Measurements from ENCODE around the gene PTPRK.

The PTPRK gene

GRCh38 chr6:128403618-128404444 is 116.6 kb downstream of the PTPRK start:
- Histone ChIP-seq H4K8ac (ENCODE audit: low read depth, low read length) (no peak overlapping the region), H2BK5ac (ENCODE audit: low read length) (no peak overlapping the region), H3K36me3 (replicated peaks in 1 of 2; ENCODE audit: control insufficient read depth in 2 of 2, insufficient read depth in 2 of 2, low read length in 2 of 2) (no peaks in the 10 kb centered on the region), H2BK12ac (ENCODE audit: low read length) (no peak overlapping the region), H3K23ac (ENCODE audit: low read depth, low read length, poor library complexity) (no peak overlapping the region), H3K4ac (ENCODE audit: low read length) (no peak overlapping the region), H3K4me1 (ENCODE audit: control insufficient read depth in 2 of 2, insufficient read depth in 1 of 2, low read depth in 1 of 2, low read length in 2 of 2) (peaks cover 2 to 3% of the 10 kb centered on the region in 2 donors), H3K27ac (replicated peaks; ENCODE audit: low read length) (no peak overlapping the region), H2AFZ (ENCODE audit: low read length) (no peak overlapping the region), H3K4me2 (ENCODE audit: insufficient read depth, low read length, poor library complexity, severe bottlenecking) (no peak overlapping the region), H3K14ac (ENCODE audit: low read length) (no peak overlapping the region), H2BK120ac (ENCODE audit: low read depth, low read length) (no peak overlapping the region), H3K79me1 (ENCODE audit: low read depth, low read length) (no peaks in the 10 kb centered on the region), H3K9ac (ENCODE audit: low read depth, low read length, poor library complexity) (no peak overlapping the region), H2BK15ac (ENCODE audit: low read length) (no peak overlapping the region), H3K18ac (ENCODE audit: low read length) (no peak overlapping the region), H3K27me3 (ENCODE audit: control insufficient read depth in 3 of 3, insufficient read depth in 3 of 3, low read depth in 1 of 3, low read length in 3 of 3) (no peaks in the 10 kb centered on the region), H3K4me3 (ENCODE audit: low read length in 2 of 2) (no peak overlapping the region), H2AK5ac (ENCODE audit: low read depth, low read length) (no peak overlapping the region), H3K9me3 (replicated peaks in 1 of 2; ENCODE audit: control insufficient read depth in 2 of 2, insufficient read depth in 1 of 2, low read depth in 1 of 2, low read length in 2 of 2) (no peaks in the 10 kb centered on the region), H4K91ac (ENCODE audit: low read depth, low read length, poor library complexity) (no peak overlapping the region)
- DNase-seq (ENCODE audit: low spot score) = no peak
- WGBS, 2 donors (ENCODE audit: extremely low coverage in 2 of 2, insufficient read length in 2 of 2, insufficient replicate concordance in 1 of 2) = no CpG with 5 or more reads among the region's 4 CpGs

- Histone ChIP-seq H2BK12ac (ENCODE audit: low read length) (no peak overlapping the region), H4K91ac (ENCODE audit: low read depth, low read length, poor library complexity) (no peak overlapping the region), H3K27me3 (ENCODE audit: control insufficient read depth in 3 of 3, insufficient read depth in 3 of 3, low read depth in 1 of 3, low read length in 3 of 3) (no peaks in the 10 kb centered on the region), H2BK120ac (ENCODE audit: low read depth, low read length) (no peak overlapping the region), H3K23ac (ENCODE audit: low read depth, low read length, poor library complexity) (no peak overlapping the region), H3K4ac (ENCODE audit: low read length) (no peak overlapping the region), H3K4me2 (ENCODE audit: insufficient read depth, low read length, poor library complexity, severe bottlenecking) (no peak overlapping the region), H3K18ac (ENCODE audit: low read length) (no peak overlapping the region), H3K9me3 (replicated peaks in 1 of 2; ENCODE audit: control insufficient read depth in 2 of 2, insufficient read depth in 1 of 2, low read depth in 1 of 2, low read length in 2 of 2) (no peaks in the 10 kb centered on the region), H3K79me1 (ENCODE audit: low read depth, low read length) (no peaks in the 10 kb centered on the region), H2BK5ac (ENCODE audit: low read length) (no peak overlapping the region), H2BK15ac (ENCODE audit: low read length) (no peak overlapping the region), H4K8ac (ENCODE audit: low read depth, low read length) (no peak overlapping the region), H3K14ac (ENCODE audit: low read length) (no peak overlapping the region), H3K36me3 (replicated peaks in 1 of 2; ENCODE audit: control insufficient read depth in 2 of 2, insufficient read depth in 2 of 2, low read length in 2 of 2) (peaks cover 0 to 6% of the 10 kb centered on the region in 2 donors), H3K4me1 (ENCODE audit: control insufficient read depth in 2 of 2, insufficient read depth in 1 of 2, low read depth in 1 of 2, low read length in 2 of 2) (no peaks in the 10 kb centered on the region), H3K4me3 (ENCODE audit: low read length in 2 of 2) (no peak overlapping the region), H2AFZ (ENCODE audit: low read length) (no peak overlapping the region), H3K27ac (replicated peaks; ENCODE audit: low read length) (no peak overlapping the region), H3K9ac (ENCODE audit: low read depth, low read length, poor library complexity) (no peak overlapping the region), H2AK5ac (ENCODE audit: low read depth, low read length) (no peak overlapping the region)
- no peak for DNase-seq (ENCODE audit: low spot score)
- no CpG with 5 or more reads among the region's 4 CpGs for WGBS, 2 donors (ENCODE audit: extremely low coverage in 2 of 2, insufficient read length in 2 of 2, insufficient replicate concordance in 1 of 2)
These were observed 119.5 kb downstream of the PTPRK start for GRCh38 chr6:128400875-128401274.

- Histone ChIP-seq H3K23ac (ENCODE audit: low read depth, low read length, poor library complexity) (no peak overlapping the region), H3K9me3 (replicated peaks in 1 of 2; ENCODE audit: control insufficient read depth in 2 of 2, insufficient read depth in 1 of 2, low read depth in 1 of 2, low read length in 2 of 2) (no peaks in the 10 kb centered on the region), H2BK120ac (ENCODE audit: low read depth, low read length) (no peak overlapping the region), H2BK12ac (ENCODE audit: low read length) (no peak overlapping the region), H3K9ac (ENCODE audit: low read depth, low read length, poor library complexity) (no peak overlapping the region), H3K36me3 (replicated peaks in 1 of 2; ENCODE audit: control insufficient read depth in 2 of 2, insufficient read depth in 2 of 2, low read length in 2 of 2) (peaks cover 0 to 11% of the 10 kb centered on the region in 2 donors), H4K91ac (ENCODE audit: low read depth, low read length, poor library complexity) (no peak overlapping the region), H2BK15ac (ENCODE audit: low read length) (no peak overlapping the region), H2AFZ (ENCODE audit: low read length) (no peak overlapping the region), H3K4me1 (ENCODE audit: control insufficient read depth in 2 of 2, insufficient read depth in 1 of 2, low read depth in 1 of 2, low read length in 2 of 2) (no peaks in the 10 kb centered on the region), H3K79me1 (ENCODE audit: low read depth, low read length) (no peaks in the 10 kb centered on the region), H3K14ac (ENCODE audit: low read length) (no peak overlapping the region), H4K8ac (ENCODE audit: low read depth, low read length) (no peak overlapping the region), H2BK5ac (ENCODE audit: low read length) (no peak overlapping the region), H2AK5ac (ENCODE audit: low read depth, low read length) (no peak overlapping the region), H3K27me3 (ENCODE audit: control insufficient read depth in 3 of 3, insufficient read depth in 3 of 3, low read depth in 1 of 3, low read length in 3 of 3) (no peaks in the 10 kb centered on the region), H3K4me2 (ENCODE audit: insufficient read depth, low read length, poor library complexity, severe bottlenecking) (no peak overlapping the region), H3K18ac (ENCODE audit: low read length) (no peak overlapping the region), H3K4ac (ENCODE audit: low read length) (no peak overlapping the region), H3K4me3 (ENCODE audit: low read length in 2 of 2) (no peak overlapping the region), H3K27ac (replicated peaks; ENCODE audit: low read length) (no peak overlapping the region)
- WGBS, 2 donors (ENCODE audit: extremely low coverage in 2 of 2, insufficient read length in 2 of 2, insufficient replicate concordance in 1 of 2) = no CpG with 5 or more reads among the region's 9 CpGs
- DNase-seq (ENCODE audit: low spot score) = no peak
These were observed 122.4 kb downstream of the PTPRK start for GRCh38 chr6:128397996-128398395.

- H4K91ac ChIP-seq (ENCODE audit: low read depth, low read length, poor library complexity) = no peak overlapping the region
- H3K36me3 ChIP-seq (replicated peaks in 1 of 2; ENCODE audit: control insufficient read depth in 2 of 2, insufficient read depth in 2 of 2, low read length in 2 of 2) = peaks cover 0 to 11% of the 10 kb centered on the region in 2 donors
- H2BK120ac ChIP-seq (ENCODE audit: low read depth, low read length) = no peak overlapping the region
- H4K8ac ChIP-seq (ENCODE audit: low read depth, low read length) = no peak overlapping the region
- no peak overlapping the region for H3K14ac ChIP-seq (ENCODE audit: low read length)
- no peak overlapping the region for H2AFZ ChIP-seq (ENCODE audit: low read length)
- H3K23ac ChIP-seq (ENCODE audit: low read depth, low read length, poor library complexity) = no peak overlapping the region
- no peak overlapping the region for H3K9ac ChIP-seq (ENCODE audit: low read depth, low read length, poor library complexity)
- H3K79me1 ChIP-seq (ENCODE audit: low read depth, low read length) = no peaks in the 10 kb centered on the region
- no peak overlapping the region for H3K27ac ChIP-seq (replicated peaks; ENCODE audit: low read length)
- no peak for DNase-seq (ENCODE audit: low spot score)
- no peaks in the 10 kb centered on the region for H3K4me1 ChIP-seq (ENCODE audit: control insufficient read depth in 2 of 2, insufficient read depth in 1 of 2, low read depth in 1 of 2, low read length in 2 of 2)
- WGBS, 2 donors (ENCODE audit: extremely low coverage in 2 of 2, insufficient read length in 2 of 2, insufficient replicate concordance in 1 of 2) = no CpG with 5 or more reads among the region's 3 CpGs
- no peak overlapping the region for H2AK5ac ChIP-seq (ENCODE audit: low read depth, low read length)
- no peaks in the 10 kb centered on the region for H3K9me3 ChIP-seq (replicated peaks in 1 of 2; ENCODE audit: control insufficient read depth in 2 of 2, insufficient read depth in 1 of 2, low read depth in 1 of 2, low read length in 2 of 2)
- H3K18ac ChIP-seq (ENCODE audit: low read length) = no peak overlapping the region
- no peak overlapping the region for H3K4me3 ChIP-seq (ENCODE audit: low read length in 2 of 2)
- H3K4me2 ChIP-seq (ENCODE audit: insufficient read depth, low read length, poor library complexity, severe bottlenecking) = no peak overlapping the region
- H2BK5ac ChIP-seq (ENCODE audit: low read length) = no peak overlapping the region
- no peaks in the 10 kb centered on the region for H3K27me3 ChIP-seq (ENCODE audit: control insufficient read depth in 3 of 3, insufficient read depth in 3 of 3, low read depth in 1 of 3, low read length in 3 of 3)
- H2BK15ac ChIP-seq (ENCODE audit: low read length) = no peak overlapping the region
- H2BK12ac ChIP-seq (ENCODE audit: low read length) = no peak overlapping the region
- no peak overlapping the region for H3K4ac ChIP-seq (ENCODE audit: low read length)
These were observed 124.8 kb downstream of the PTPRK start for GRCh38 chr6:128395596-128395995.
